H1 (cell line): ENCODE data around the gene FCRLB. TPM values are rescaled to one million over a fixed set of nuclear protein-coding genes. Genes with fewer than 3 reads are reported as not detected.
"Not testable (repeated sequence)": the region's sequence is repeated elsewhere in the genome, so short reads cannot be mapped to it uniquely, and the experiment has no call there.

Source experiments
- CTCF ChIA-PET: fragments of 300-600 bp; sonication (Branson Sonifier 250); formaldehyde crosslinking; loops from one replicate; lab custom pipeline; 2021; ENCODE audit not compliant: partially characterized antibody; lab: Charles Lee
- POLR2A ChIA-PET: fragments of 300-600 bp; sonication (Branson Sonifier 250); formaldehyde crosslinking; loops from one replicate; lab custom pipeline; 2021; ENCODE audit warnings: inconsistent platforms; ENCODE audit not compliant: partially characterized antibody; lab: Charles Lee
- DNase-seq, 2 experiments: peaks; one replicate each; pipeline versions ENCODE4 v3.0.0 to v3.0.0-alpha.2; 2010 to 2022; ENCODE audit warnings: low spot score in 2 of 2, low read depth in 1 of 2, mixed read lengths in 1 of 2
- FAIRE-seq: peaks from 2 replicates; lab custom pipeline; 2011; peaks lifted over from hg19 to GRCh38; lab: Jason Lieb, UNC
- H2AFZ ChIP-seq: 2 replicates; pipeline ENCODE4 v1.8.1; 2012; ENCODE audit warnings: low read length, inconsistent platforms
- H2AK5ac ChIP-seq: 2 replicates; pipeline ENCODE4 v1.6.1; 2013; ENCODE audit warnings: low read depth, low read length
- H2BK120ac ChIP-seq: replicated peaks from 2 replicates; pipeline ENCODE3; 2013; ENCODE audit warnings: low read depth, low read length, inconsistent platforms
- H2BK12ac ChIP-seq: 2 replicates; pipeline ENCODE4 v1.6.1; 2013; ENCODE audit warnings: low read depth, low read length
- H2BK15ac ChIP-seq: 2 replicates; pipeline ENCODE4 v1.6.1; 2013; ENCODE audit warnings: low read length
- H2BK20ac ChIP-seq: 2 replicates; pipeline ENCODE4 v1.6.1; 2013; ENCODE audit warnings: low read length
- H2BK5ac ChIP-seq: 2 replicates; pipeline ENCODE4 v1.6.1; 2013; ENCODE audit warnings: low read depth, low read length
- H3K14ac ChIP-seq: 2 replicates; pipeline ENCODE4 v1.6.1; 2013; ENCODE audit warnings: inconsistent platforms; ENCODE audit not compliant: insufficient read length
- H3K18ac ChIP-seq: 2 replicates; pipeline ENCODE4 v1.6.1; 2013; ENCODE audit warnings: low read length; ENCODE audit errors: extremely low read depth
- H3K23ac ChIP-seq: 2 replicates; pipeline ENCODE4 v1.6.1; 2013; ENCODE audit warnings: inconsistent platforms; ENCODE audit not compliant: insufficient read length
- H3K23me2 ChIP-seq: 2 replicates; pipeline ENCODE4 v1.6.1; 2013; ENCODE audit warnings: low read depth, low read length
- H3K27ac ChIP-seq: 2 replicates; pipeline ENCODE4 v1.6.1; 2011; ENCODE audit warnings: low read depth, low read length, inconsistent platforms
- H3K27me3 ChIP-seq, 4 experiments: replicated peaks in 1 of 4; 1 replicate in 1 of 4; 2 replicates in 3 of 4; pipeline versions ENCODE4 v1.6.1 to v1.8.1; 2011 to 2013; ENCODE audit warnings: low read length in 3 of 4, mild to moderate bottlenecking in 3 of 4, inconsistent platforms in 2 of 4, mixed read lengths in 2 of 4, moderate library complexity in 1 of 4; ENCODE audit not compliant: control insufficient read depth in 3 of 4, insufficient read depth in 3 of 4; ENCODE audit errors: extremely low read depth in 1 of 4
- H3K36me3 ChIP-seq, 4 experiments: 2 replicates each; pipeline versions ENCODE4 v1.6.1 to v1.8.1; 2011 to 2013; ENCODE audit warnings: mild to moderate bottlenecking in 4 of 4, low read length in 3 of 4, moderate library complexity in 2 of 4, control low read depth in 1 of 4, inconsistent platforms in 1 of 4; ENCODE audit not compliant: insufficient read depth in 4 of 4, control insufficient read depth in 2 of 4
- H3K4ac ChIP-seq: replicated peaks from 2 replicates; pipeline ENCODE3; 2013; ENCODE audit warnings: low read length, low read depth, mixed read lengths, inconsistent platforms; ENCODE audit not compliant: insufficient read length
- H3K4me1 ChIP-seq, 4 experiments: replicated peaks in 1 of 4; 1 replicate in 1 of 4; 2 replicates in 3 of 4; pipeline versions ENCODE4 v1.6.1 to v1.8.1; 2011 to 2013; ENCODE audit warnings: low read length in 3 of 4, inconsistent platforms in 2 of 4, mixed read lengths in 1 of 4; ENCODE audit not compliant: insufficient read depth in 4 of 4, control insufficient read depth in 3 of 4
- H3K4me2 ChIP-seq, 2 experiments: 2 replicates each; pipeline versions ENCODE4 v1.6.1 to v1.8.1; 2011 to 2013; ENCODE audit warnings: low read depth in 2 of 2, low read length in 2 of 2, control low read depth in 1 of 2, inconsistent platforms in 1 of 2, mild to moderate bottlenecking in 1 of 2; ENCODE audit not compliant: insufficient read depth in 1 of 2
- H3K4me3 ChIP-seq, 4 experiments: fragments of 200-600, 300-600 bp in 1 of 4; sonication (generic), shearing (Covaris generic), sonication (Bioruptor Twin) in 1 of 4; 2 replicates each; pipeline versions ENCODE4 v1.5.1 to v1.8.1; 2011 to 2016; ENCODE audit warnings: low read length in 4 of 4, low read depth in 3 of 4, control low read depth in 2 of 4, inconsistent platforms in 2 of 4, mild to moderate bottlenecking in 2 of 4, mixed read lengths in 1 of 4, moderate library complexity in 1 of 4; ENCODE audit not compliant: insufficient read depth in 2 of 4; ENCODE audit errors: extremely low read depth in 1 of 4
- H3K56ac ChIP-seq: replicated peaks from 2 replicates; pipeline ENCODE3; 2013; ENCODE audit warnings: low read depth, mild to moderate bottlenecking, mixed read lengths, low read length, inconsistent platforms; ENCODE audit not compliant: insufficient read length
- H3K79me1 ChIP-seq: 2 replicates; pipeline ENCODE4 v1.6.1; 2013; ENCODE audit warnings: low read depth, low read length, control low read depth
- H3K79me2 ChIP-seq, 2 experiments: 2 replicates each; pipeline versions ENCODE4 v1.6.1 to v1.8.1; 2012 to 2013; ENCODE audit warnings: low read length in 2 of 2, mild to moderate bottlenecking in 2 of 2, inconsistent platforms in 1 of 2; ENCODE audit not compliant: insufficient read depth in 2 of 2, control insufficient read depth in 1 of 2
- H3K9ac ChIP-seq, 4 experiments: replicated peaks in 1 of 4; 1 replicate in 1 of 4; 2 replicates in 3 of 4; pipeline versions ENCODE4 v1.6.1 to v1.8.1; 2011 to 2013; ENCODE audit warnings: low read depth in 3 of 4, low read length in 3 of 4, control low read depth in 2 of 4, mild to moderate bottlenecking in 2 of 4, moderate library complexity in 2 of 4, inconsistent platforms in 1 of 4; ENCODE audit errors: extremely low read depth in 1 of 4
- H3K9me3 ChIP-seq, 2 experiments: 2 replicates each; pipeline versions ENCODE4 v1.6.1 to v1.8.1; 2012 to 2013; ENCODE audit warnings: mild to moderate bottlenecking in 2 of 2, moderate library complexity in 2 of 2, control low read depth in 1 of 2, inconsistent platforms in 1 of 2, low read depth in 1 of 2, low read length in 1 of 2, mixed read lengths in 1 of 2; ENCODE audit not compliant: insufficient read depth in 2 of 2
- H4K20me1 ChIP-seq, 2 experiments: replicated peaks in 1 of 2; 2 replicates each; pipeline versions ENCODE3 to v1.8.1; 2011 to 2013; ENCODE audit warnings: inconsistent platforms in 2 of 2, low read length in 2 of 2, mild to moderate bottlenecking in 1 of 2; ENCODE audit not compliant: insufficient read depth in 2 of 2, control insufficient read depth in 1 of 2
- H4K5ac ChIP-seq: 2 replicates; pipeline ENCODE4 v1.6.1; 2013; ENCODE audit warnings: low read length, low read depth, mixed read lengths, inconsistent platforms; ENCODE audit not compliant: insufficient read length
- H4K8ac ChIP-seq: 2 replicates; pipeline ENCODE4 v1.8.0; 2013; ENCODE audit warnings: mild to moderate bottlenecking, moderate library complexity, low read length, inconsistent platforms; ENCODE audit not compliant: insufficient read depth; ENCODE audit errors: extremely low read depth
- H4K91ac ChIP-seq: replicated peaks from 2 replicates; pipeline ENCODE3; 2013; ENCODE audit warnings: low read length, mixed read lengths, inconsistent platforms; ENCODE audit not compliant: insufficient read length
- WGBS, 2 experiments: shearing (Covaris generic) in 1 of 2; methylation state at CpG; one replicate each; pipeline versions ENCODE4 v1.1.6 to v1.1.7; 2013 to 2015; ENCODE audit warnings: low lambda C conversion rate in 2 of 2, mixed read lengths in 2 of 2, inconsistent platforms in 1 of 2, low coverage in 1 of 2, missing lambda C conversion rate in 1 of 2; ENCODE audit not compliant: insufficient replicate concordance in 2 of 2, insufficient coverage in 1 of 2, insufficient read length in 1 of 2; ENCODE audit errors: extremely low coverage in 1 of 2, missing lambda C conversion rate in 1 of 2; 5-methylcytosine and 5-hydroxymethylcytosine counted together
- polyA plus RNA-seq, 7 experiments: library from polyadenylated mRNA; depleted of rRNA in 3 of 7; stranded (reverse) in 5 of 7; unstranded in 2 of 7; fragments of >200 nt in 5 of 7; fragments of 200-250 nt in 2 of 7; gene quantifications; 1 replicate in 5 of 7; 2 replicates in 1 of 7; 4 replicates in 1 of 7; pipeline versions ENCODE4 v1.2.1 to v1.2.3, GENCODE V29; 2011 to 2013; ENCODE audit warnings: missing spikeins in 2 of 7, mixed read lengths in 2 of 7
- total RNA-seq: library from RNA; stranded (reverse); fragmentation: NEBNext Ultra II Directional; extraction: Animal tissue kit (Norgen Biotek cat#: 25700); gene quantifications from 2 replicates; pipeline ENCODE4 v1.2.1, GENCODE V29; 2021

The FCRLB gene
- total and polyA plus RNA-seq, 2 of the 8 experiments (the other 6 are each of a cell fraction or from before 2014, with no cell fraction given), result 0.14 to 0.24 TPM

DNA sequence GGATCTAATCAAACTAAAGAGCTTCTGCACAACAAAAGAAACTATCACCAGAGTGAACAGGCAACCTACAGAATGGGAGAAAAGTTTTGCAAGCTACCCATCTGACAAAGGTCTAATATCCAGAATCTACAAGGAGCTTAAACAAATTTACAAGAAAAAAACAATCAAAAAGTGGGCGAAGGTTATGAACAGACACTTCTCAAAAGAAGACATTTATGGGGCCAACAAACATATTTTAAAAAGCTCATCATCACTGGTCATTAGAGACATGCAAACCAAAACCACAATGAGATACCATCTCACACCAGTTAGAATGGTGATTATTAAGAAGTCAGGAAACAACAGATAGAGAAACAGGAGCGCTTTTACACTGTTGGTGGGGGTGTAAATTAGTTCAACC is 23.0 kb upstream of the FCRLB start:
- H2BK5ac ChIP-seq, H2BK120ac ChIP-seq, H3K27me3 ChIP-seq, H4K20me1 ChIP-seq, H4K91ac ChIP-seq, POLR2A ChIA-PET, H3K79me2 ChIP-seq, H3K79me1 ChIP-seq, H2BK15ac ChIP-seq, H2AK5ac ChIP-seq, CTCF ChIA-PET, H3K9me3 ChIP-seq, H3K18ac ChIP-seq, H4K8ac ChIP-seq, H2BK12ac ChIP-seq, H2BK20ac ChIP-seq, H3K23ac ChIP-seq, H2AFZ ChIP-seq, FAIRE-seq, H3K4me3 ChIP-seq, H3K56ac ChIP-seq, H4K5ac ChIP-seq, H3K14ac ChIP-seq, H3K23me2 ChIP-seq, H3K4me2 ChIP-seq, H3K36me3 ChIP-seq, H3K27ac ChIP-seq, DNase-seq, H3K4ac ChIP-seq, H3K9ac ChIP-seq, H3K4me1 ChIP-seq: not testable (repeated sequence)
- 86% methylated on average over 2 of the region's 2 CpGs; no CpG with 5 or more reads in 1 of the 2 experiments for WGBS, 2 experiments
